ENCODE measurements around the gene CRY1. TPM values are rescaled to one million over a fixed set of nuclear protein-coding genes. Genes with fewer than 3 reads are reported as not detected.

Gene CRY1
- total RNA-seq, 2 experiments from 2014 or later, result 70.7 to 77.4 TPM

GRCh38 chr12:107103097-107103496, 9.7 kb upstream of the CRY1 start:
- no peaks in the 10 kb centered on the region for H3K4me1 Mint-ChIP-seq (ENCODE audit: low read depth)

GRCh38 chr12:107102294-107102693, 8.9 kb upstream of the CRY1 start:
- Mint-ChIP-seq H3K4me1 (ENCODE audit: low read depth) (no peaks in the 10 kb centered on the region), H3K27ac (no peak overlapping the region), H3K36me3 (ENCODE audit: low read depth) (no peaks in the 10 kb centered on the region), H3K4me3 (no peak overlapping the region), H3K9me3 (no peaks in the 10 kb centered on the region), H3K27me3 (peaks cover 14% of the 10 kb centered on the region)
- H3K27me3 ChIP-seq (ENCODE audit: control insufficient read depth in 1 of 2, insufficient read depth in 2 of 2, low read length in 2 of 2), result no peaks in the 10 kb centered on the region
- intact Hi-C loops (cut with DNase I, micrococcal nuclease), result no loop called here
- H3K36me3 ChIP-seq (ENCODE audit: insufficient read depth, low read length), result no peaks in the 10 kb centered on the region
- H3K4me1 ChIP-seq (ENCODE audit: insufficient read depth, low read length), result peaks cover 3% of the 10 kb centered on the region
- ATAC-seq (ENCODE audit: poor library complexity) (no peak), DNase-seq (no peak)
- H3K27ac ChIP-seq (ENCODE audit: low read depth in 1 of 2, low read length in 2 of 2), result no peak overlapping the region
- no peaks in the 10 kb centered on the region for H3K9me3 ChIP-seq (ENCODE audit: control insufficient read depth in 1 of 2, insufficient read depth in 1 of 2, low read length in 2 of 2)
- H3K4me3 ChIP-seq (ENCODE audit: low read length), result no peak overlapping the region
- ChIA-PET CTCF (no interaction called here), POLR2A (no interaction called here)
- TF ChIP-seq CTCF (IDR thresholded peaks at IDR 0.05), result no peak

More at GRCh38 chr12:107103097-107103496, 9.7 kb upstream of the CRY1 start:
- Histone ChIP-seq H3K27ac (ENCODE audit: low read depth in 1 of 2, low read length in 2 of 2) (no peak overlapping the region), H3K9me3 (ENCODE audit: control insufficient read depth in 1 of 2, insufficient read depth in 1 of 2, low read length in 2 of 2) (no peaks in the 10 kb centered on the region), H3K27me3 (ENCODE audit: control insufficient read depth in 1 of 2, insufficient read depth in 2 of 2, low read length in 2 of 2) (no peaks in the 10 kb centered on the region), H3K36me3 (ENCODE audit: insufficient read depth, low read length) (no peaks in the 10 kb centered on the region), H3K4me1 (ENCODE audit: insufficient read depth, low read length) (peaks cover 3% of the 10 kb centered on the region), H3K4me3 (ENCODE audit: low read length) (no peak overlapping the region)
- no peak for TF ChIP-seq CTCF (IDR thresholded peaks at IDR 0.05)
- no peak for ATAC-seq (ENCODE audit: poor library complexity)
- H3K27ac Mint-ChIP-seq, result no peak overlapping the region
- POLR2A ChIA-PET, result no interaction called here
- H3K27me3 Mint-ChIP-seq, result peaks cover 6% of the 10 kb centered on the region
- no peak for DNase-seq
- CTCF ChIA-PET, result no interaction called here
- intact Hi-C loops (cut with DNase I, micrococcal nuclease), result no loop called here
- H3K9me3 Mint-ChIP-seq, result no peaks in the 10 kb centered on the region
- H3K4me3 Mint-ChIP-seq, result no peak overlapping the region
- no peaks in the 10 kb centered on the region for H3K36me3 Mint-ChIP-seq (ENCODE audit: low read depth)

- H3K4me3 ChIP-seq (ENCODE audit: low read length), result no peak overlapping the region
- CTCF ChIA-PET, result no interaction called here
- ATAC-seq (ENCODE audit: poor library complexity) (no peak), DNase-seq (no peak)
- Mint-ChIP-seq H3K4me1 (ENCODE audit: low read depth) (no peaks in the 10 kb centered on the region), H3K27ac (no peak overlapping the region), H3K27me3 (peaks cover 16% of the 10 kb centered on the region), H3K36me3 (ENCODE audit: low read depth) (no peaks in the 10 kb centered on the region), H3K9me3 (no peaks in the 10 kb centered on the region), H3K4me3 (no peak overlapping the region)
- peaks cover 0 to 5% of the 10 kb centered on the region in 2 experiments for H3K9me3 ChIP-seq (ENCODE audit: control insufficient read depth in 1 of 2, insufficient read depth in 1 of 2, low read length in 2 of 2)
- intact Hi-C loops (cut with DNase I, micrococcal nuclease), result no loop called here
- H3K36me3 ChIP-seq (ENCODE audit: insufficient read depth, low read length), result no peaks in the 10 kb centered on the region
- POLR2A ChIA-PET, result no interaction called here
- peaks cover 3% of the 10 kb centered on the region for H3K4me1 ChIP-seq (ENCODE audit: insufficient read depth, low read length)
- H3K27me3 ChIP-seq (ENCODE audit: control insufficient read depth in 1 of 2, insufficient read depth in 2 of 2, low read length in 2 of 2), result no peaks in the 10 kb centered on the region
- TF ChIP-seq CTCF (IDR thresholded peaks at IDR 0.05), result no peak
- no peak overlapping the region for H3K27ac ChIP-seq (ENCODE audit: low read depth in 1 of 2, low read length in 2 of 2)
Measured at GRCh38 chr12:107101651-107102050, 8.3 kb upstream of the CRY1 start.

Data from CD4-positive, alpha-beta T cell (primary cell).